Fibroblast of villous mesenchyme (primary cell): ENCODE results near the gene RALGPS1. TPM values are rescaled to one million over a fixed set of nuclear protein-coding genes. Genes with fewer than 3 reads are reported as not detected.

Source experiments
- DNase-seq: peaks from one replicate; pipeline ENCODE4 v3.0.0-alpha.2; 2010; ENCODE audit warnings: low read depth
- H3K4me3 ChIP-seq: 2 replicates; pipeline ENCODE4 v1.5.1; 2011; ENCODE audit warnings: low read depth, mild to moderate bottlenecking, low read length
- CTCF ChIP-seq: IDR thresholded peaks from 2 replicates; pipeline ENCODE4 v1.5.1; 2012; ENCODE audit warnings: low read depth, mild to moderate bottlenecking, low read length; ENCODE audit not compliant: insufficient read depth
- total RNA-seq: library from RNA; depleted of rRNA; stranded (reverse); fragments of >200 nt; gene quantifications from 2 replicates; pipeline ENCODE4 v1.2.3, GENCODE V29; 2012

The RALGPS1 gene
- total RNA-seq, 1 donor = 2.6 TPM

- no peak overlapping the region for H3K4me3 ChIP-seq
- DNase-seq = no peak
- no peak for TF ChIP-seq CTCF
Observed at GRCh38 chr9:126919193-126919592, 4.6 kb downstream of the RALGPS1 start.

GRCh38 chr9:126925876-126926275 lies 11.3 kb downstream of the RALGPS1 start:
- no peak overlapping the region for H3K4me3 ChIP-seq
- DNase-seq = no peak
- TF ChIP-seq CTCF = no peak

- TF ChIP-seq CTCF = no peak
- no peak for DNase-seq
- H3K4me3 ChIP-seq = no peak overlapping the region
Observed at GRCh38 chr9:126926364-126926763, 11.8 kb downstream of the RALGPS1 start.

GRCh38 chr9:126927419-126927818 lies 12.8 kb downstream of the RALGPS1 start:
- no peak for TF ChIP-seq CTCF
- H3K4me3 ChIP-seq = no peak overlapping the region
- no peak for DNase-seq

- H3K4me3 ChIP-seq = no peak overlapping the region
- no peak for DNase-seq
- TF ChIP-seq CTCF = no peak
Observed at GRCh38 chr9:126932871-126933321, 18.3 kb downstream of the RALGPS1 start.

- H3K4me3 ChIP-seq = no peak overlapping the region
- no peak for DNase-seq
- no peak for TF ChIP-seq CTCF
Observed at GRCh38 chr9:126933334-126933980, 18.9 kb downstream of the RALGPS1 start.

GRCh38 chr9:126934441-126934840 lies 19.9 kb downstream of the RALGPS1 start:
- TF ChIP-seq CTCF = no peak
- no peak overlapping the region for H3K4me3 ChIP-seq
- DNase-seq = no peak
